HL-60 (cell line): ENCODE data around the gene ANXA1.

Experiments
- CTCF ChIP-seq: IDR thresholded peaks from one replicate; pipeline ENCODE4 v1.5.1; 2011; ENCODE audit warnings: low read length, control low read depth, inconsistent platforms; ENCODE audit not compliant: insufficient read depth
- POLR2AphosphoS5 ChIP-seq: IDR thresholded peaks from 2 replicates; pipeline ENCODE4 v1.6.1; 2012; ENCODE audit warnings: low read depth
- REST ChIP-seq: IDR thresholded peaks from 2 replicates; pipeline ENCODE4 v1.6.1; 2012; ENCODE audit warnings: low read depth; ENCODE audit not compliant: insufficient replicate concordance

- TF ChIP-seq POLR2AphosphoS5, result no peak
- no peak for TF ChIP-seq CTCF
- TF ChIP-seq REST, result no peak
Measured at GRCh38 chr9:73167614-73168013, 15.9 kb downstream of the ANXA1 start.
